ENCODE results near the gene MRPL2.
"Not testable (repeated sequence)": the region's sequence is repeated elsewhere in the genome, so short reads cannot be mapped to it uniquely, and the experiment has no call there.

The MRPL2 gene

DNA sequence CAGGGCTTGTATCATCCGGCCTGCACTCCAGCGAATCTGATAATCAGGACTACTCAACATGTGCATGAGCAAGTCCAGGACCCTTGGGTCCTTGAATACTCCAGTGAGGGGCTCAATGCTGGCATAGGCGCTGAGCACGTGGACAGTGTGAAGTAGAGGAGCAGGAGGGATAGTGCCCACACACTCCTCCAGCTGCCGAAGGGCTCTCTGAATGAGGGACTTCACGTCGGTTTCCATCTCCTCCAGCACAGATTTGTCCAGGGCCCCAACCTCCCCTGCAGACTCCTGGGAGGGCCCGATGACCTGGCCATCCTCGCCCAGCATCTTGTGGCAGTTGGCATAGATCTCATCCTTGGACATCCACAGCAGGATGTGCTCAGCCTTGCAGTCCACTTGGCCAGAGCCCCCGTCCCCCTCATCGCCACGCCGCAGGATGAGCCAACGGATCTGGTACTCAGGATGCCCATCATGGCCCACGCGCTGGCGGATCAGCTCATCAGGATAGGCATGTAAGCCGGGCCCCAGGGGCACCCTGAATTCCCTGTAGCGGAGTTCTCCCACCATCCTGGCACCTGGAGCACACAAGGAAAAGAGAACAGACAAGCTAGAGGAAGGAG, 6.9 kb downstream of the MRPL2 start:
- DNase-seq, result no peak

- no peak for DNase-seq
Measured at GRCh38 chr6:43050981-43051380, 8.3 kb downstream of the MRPL2 start.

- no peak for DNase-seq
Measured at GRCh38 chr6:43047998-43048397, 11.2 kb downstream of the MRPL2 start.

DNA sequence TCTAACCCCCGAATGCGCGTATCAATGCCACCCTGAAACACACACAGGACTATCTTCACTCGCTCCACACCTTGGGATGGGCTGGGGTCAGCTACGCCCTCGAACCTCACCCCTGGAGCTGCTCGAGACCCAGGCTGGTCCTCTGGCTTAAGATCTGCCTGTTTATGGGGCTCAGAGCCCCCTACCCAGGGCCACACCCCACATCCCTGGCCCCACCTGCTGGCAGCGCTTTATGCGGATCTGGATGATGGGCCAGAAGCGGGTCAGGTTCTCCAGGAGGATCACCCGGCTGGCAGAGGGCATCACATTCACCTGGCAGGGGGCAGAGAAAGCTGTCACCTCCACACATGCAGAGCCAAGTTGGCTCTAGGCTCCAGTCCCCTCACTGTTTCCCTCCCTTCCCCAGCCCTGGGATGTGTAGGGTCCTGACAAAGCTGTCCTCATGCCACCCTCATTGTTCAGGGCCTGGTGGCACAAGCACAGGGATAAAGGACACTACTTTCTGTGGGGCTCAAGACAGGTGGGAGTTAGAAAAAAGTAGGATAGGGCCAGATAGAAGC, 13.8 kb downstream of the MRPL2 start:
- DNase-seq, result no peak

GRCh38 chr6:43043310-43043709, 15.9 kb downstream of the MRPL2 start:
- no peak for DNase-seq

GRCh38 chr6:43041475-43041874, 17.8 kb downstream of the MRPL2 start:
- DNase-seq, result not testable (repeated sequence)

DNA sequence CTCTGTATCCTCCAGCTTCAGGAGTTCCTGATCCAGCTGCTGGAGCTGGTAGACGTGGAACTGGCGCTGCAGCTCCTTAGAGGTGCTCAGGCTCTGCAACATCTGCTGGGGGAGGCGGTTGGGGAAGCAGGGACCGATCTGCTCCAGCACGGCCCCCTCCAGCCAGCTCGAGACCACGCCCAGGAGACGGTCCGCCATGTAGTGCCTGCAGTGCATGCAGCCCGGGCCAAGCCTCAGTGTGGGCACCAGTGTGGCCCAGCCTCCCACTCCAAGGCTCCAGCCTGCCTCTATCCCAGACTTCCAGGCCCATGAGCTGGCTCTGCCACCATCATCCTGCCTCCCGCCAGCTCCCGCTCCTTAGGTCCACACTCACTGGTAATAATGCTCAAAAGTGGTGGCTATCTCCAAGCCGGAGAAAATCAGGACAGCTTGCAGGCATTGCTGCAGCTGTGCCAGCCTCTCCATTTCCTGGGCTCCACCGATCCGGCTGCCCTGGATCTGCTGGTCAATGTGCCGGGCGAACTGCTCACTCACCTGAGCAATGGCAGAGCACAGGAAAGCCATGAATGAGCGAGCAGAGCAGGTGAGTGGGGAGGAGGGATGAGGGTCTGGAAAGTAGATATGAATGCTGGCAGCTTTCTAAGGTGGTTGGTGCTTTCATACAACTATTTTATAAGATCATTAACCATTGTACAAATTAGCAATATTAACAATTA, 18.5 kb downstream of the MRPL2 start:
- DNase-seq, result no peak

GRCh38 chr6:43038727-43039126, 20.5 kb downstream of the MRPL2 start:
- no peak for DNase-seq

DNA sequence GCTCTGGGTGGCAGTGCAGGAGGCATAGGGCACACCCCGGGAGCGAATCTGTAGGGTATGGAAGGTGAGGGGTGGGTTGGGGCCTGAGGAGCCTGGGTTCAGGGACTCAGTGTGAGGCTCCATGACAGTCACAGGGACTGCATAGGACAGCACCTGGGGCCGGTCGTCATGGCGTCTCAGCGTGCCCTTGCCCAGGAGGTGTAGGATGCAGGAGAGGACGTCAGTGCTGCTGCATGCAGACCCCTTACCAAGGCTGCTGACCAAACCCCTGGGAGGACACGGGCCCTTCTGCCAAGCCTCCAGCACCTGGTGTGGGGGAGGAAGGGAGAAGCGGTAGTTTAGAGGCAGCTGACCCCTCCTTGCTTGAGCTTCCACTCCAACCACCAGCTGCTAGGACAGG, 21.5 kb downstream of the MRPL2 start:
- no peak for DNase-seq

- DNase-seq, result no peak
Measured at GRCh38 chr6:43037197-43037596, 22.0 kb downstream of the MRPL2 start.

DNA sequence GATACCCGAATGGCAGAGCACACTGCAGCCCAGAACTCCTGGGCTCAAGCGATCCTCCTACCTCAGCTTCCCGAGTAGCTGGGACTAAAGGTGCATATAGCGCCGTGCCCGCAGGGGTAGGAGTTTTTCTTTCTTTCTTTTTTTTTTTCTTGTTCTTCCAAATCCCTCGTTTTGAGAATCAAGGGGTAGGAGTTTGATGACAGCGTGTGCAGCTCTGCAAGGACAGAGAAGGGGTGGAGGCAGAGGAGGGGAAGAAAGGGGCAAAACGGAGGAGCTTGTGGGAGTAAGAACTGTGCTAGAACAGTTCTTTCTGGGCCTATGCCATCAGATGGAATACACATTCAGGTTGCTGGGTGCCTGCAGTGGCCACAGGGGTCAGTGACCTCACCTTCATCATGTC, 22.5 kb downstream of the MRPL2 start:
- no peak for DNase-seq

- no peak for DNase-seq
Measured at GRCh38 chr6:43035495-43036194, 23.6 kb downstream of the MRPL2 start.

- DNase-seq, result no peak
Measured at GRCh38 chr6:43034190-43034525, 25.1 kb downstream of the MRPL2 start.

DNA sequence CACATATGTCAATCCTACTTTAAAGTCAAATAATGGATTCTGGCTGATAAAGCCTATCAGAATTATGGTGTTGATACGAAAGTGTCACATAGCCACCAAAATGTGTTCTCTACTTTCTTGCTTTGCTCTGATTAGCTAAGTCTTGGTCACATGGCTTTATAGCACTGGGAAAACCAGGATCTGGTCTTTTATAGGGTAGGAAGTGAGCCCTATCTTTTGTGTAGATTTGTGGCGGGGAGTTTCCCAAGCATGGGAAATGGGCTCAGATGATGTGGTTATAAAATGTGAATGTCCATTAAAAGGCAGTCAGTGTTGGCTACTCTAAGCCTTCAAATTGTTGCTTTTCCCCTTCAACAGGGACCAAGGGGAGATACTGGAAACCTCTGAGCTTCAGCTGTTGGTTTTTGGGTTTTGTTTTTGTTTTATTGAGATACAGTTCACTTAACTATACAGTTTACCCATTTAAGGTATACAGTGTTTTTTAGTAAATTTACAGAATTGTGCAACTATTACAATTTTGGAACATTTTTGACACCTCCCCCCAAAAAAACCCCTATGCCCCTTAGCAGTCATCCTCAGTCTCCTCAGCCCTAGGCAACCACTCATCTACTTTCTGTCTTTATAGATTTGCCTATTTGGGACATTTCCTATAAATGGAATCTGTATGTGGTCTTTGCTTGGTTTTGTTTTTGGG, 25.6 kb downstream of the MRPL2 start:
- DNase-seq, result no peak

GRCh38 chr6:43032326-43032725, 26.9 kb downstream of the MRPL2 start:
- no peak for DNase-seq

- no peak for DNase-seq
Measured at GRCh38 chr6:43029120-43029519, 30.1 kb downstream of the MRPL2 start.

GRCh38 chr6:43026365-43026764, 32.9 kb downstream of the MRPL2 start:
- no peak for DNase-seq

GRCh38 chr6:43024436-43024835, 34.8 kb downstream of the MRPL2 start:
- DNase-seq, result no peak

DNA sequence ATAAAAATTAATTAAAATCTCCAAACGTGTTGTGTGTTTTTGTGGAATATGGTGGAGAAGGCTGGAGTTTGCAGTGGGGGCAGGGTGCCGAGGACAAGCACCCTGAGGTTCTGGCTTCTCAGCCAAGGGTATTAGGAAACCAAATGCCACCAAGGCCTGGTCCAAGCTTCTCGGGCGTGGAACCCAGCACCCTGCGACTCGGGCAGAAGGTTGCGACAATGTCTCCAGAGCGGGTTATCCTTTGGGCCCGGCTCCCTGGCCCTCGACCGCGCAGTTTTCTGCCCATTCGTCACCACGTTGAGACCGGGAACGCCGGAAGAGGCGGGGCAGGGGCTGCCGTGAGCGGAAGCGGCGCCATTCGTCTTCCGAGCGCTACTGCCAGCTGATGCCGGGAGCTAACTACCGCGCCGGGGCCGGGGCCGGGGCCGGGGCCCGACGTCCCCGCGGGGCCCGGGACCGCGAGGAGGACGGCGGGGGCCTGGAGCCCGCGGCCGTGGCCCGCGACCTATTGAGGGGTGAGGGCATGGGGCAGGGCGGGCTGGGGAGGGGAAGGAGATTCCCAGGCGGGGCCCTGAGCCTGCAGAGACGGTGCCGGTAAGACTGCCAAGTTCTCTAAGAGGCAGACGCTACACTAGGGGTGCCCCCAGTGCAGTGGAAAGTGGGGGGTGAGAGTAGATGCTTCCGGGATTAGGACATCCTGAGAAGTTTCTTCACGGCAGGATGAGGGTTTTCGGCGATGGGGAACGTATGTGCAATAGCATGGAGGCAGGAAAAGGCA, 37.8 kb downstream of the MRPL2 start, which contains the start of gene RRP36:
TSS of gene RRP36 (plus strand) at position 354 of the 778 bp plus-strand sequence. CDS start at position 386, 32 bp downstream.
- peak; percentile 42 for DNase-seq

- no peak for DNase-seq
Measured at GRCh38 chr6:43020847-43021246, 38.4 kb downstream of the MRPL2 start.

DNA sequence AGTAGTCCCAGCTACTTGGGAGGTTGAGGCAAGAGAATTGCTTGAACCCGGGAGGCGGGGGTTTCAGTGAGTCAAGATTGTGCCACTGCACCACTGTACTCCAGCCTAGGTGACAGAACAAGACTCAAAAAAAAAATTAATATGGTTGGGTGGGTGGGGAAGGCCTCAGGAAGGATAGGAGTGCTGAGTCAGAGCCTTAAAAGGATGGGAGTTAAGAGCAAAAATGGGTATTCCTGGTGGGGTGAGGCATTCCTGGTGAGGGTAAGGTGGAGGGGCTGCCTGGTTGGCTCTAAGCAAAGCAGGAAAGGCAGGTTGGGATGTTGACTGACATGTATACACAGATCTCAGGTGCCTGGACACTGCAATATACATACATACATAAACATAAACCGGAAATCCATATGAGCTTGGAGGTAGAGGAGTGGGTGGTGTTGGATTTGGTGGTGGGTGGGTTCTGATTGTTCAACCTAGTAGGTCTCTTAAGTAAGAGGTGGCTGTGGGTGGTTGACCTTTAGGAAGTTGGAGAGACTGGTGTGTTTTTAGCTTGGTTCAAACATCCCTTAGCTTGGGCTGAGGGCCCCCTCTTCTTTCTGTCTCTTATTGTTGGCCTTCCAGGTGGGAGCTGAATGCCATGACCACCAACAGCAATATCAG, 39.1 kb downstream of the MRPL2 start:
- no peak for DNase-seq

GRCh38 chr6:43019152-43019551, 40.1 kb downstream of the MRPL2 start:
- no peak for DNase-seq

Measured in COR-L47 (cell line).